Hematopoietic multipotent progenitor cell (in vitro differentiated cells): ENCODE measurements around the gene SUSD4. TPM values are rescaled to one million over a fixed set of nuclear protein-coding genes. Genes with fewer than 3 reads are reported as not detected.

Experiments
- DNase-seq, 3 donors: peaks; one replicate each; pipeline ENCODE4 v3.0.0-alpha.2; 2011 to 2015; ENCODE audit warnings: low read depth in 2 of 3, low spot score in 2 of 3
- total RNA-seq: library from RNA; depleted of rRNA; stranded (reverse); fragments of >200 nt; gene quantifications from one replicate; pipeline ENCODE4 v1.2.3, GENCODE V29; 2012

Gene SUSD4
- total RNA-seq, 1 donor = not detected

DNA sequence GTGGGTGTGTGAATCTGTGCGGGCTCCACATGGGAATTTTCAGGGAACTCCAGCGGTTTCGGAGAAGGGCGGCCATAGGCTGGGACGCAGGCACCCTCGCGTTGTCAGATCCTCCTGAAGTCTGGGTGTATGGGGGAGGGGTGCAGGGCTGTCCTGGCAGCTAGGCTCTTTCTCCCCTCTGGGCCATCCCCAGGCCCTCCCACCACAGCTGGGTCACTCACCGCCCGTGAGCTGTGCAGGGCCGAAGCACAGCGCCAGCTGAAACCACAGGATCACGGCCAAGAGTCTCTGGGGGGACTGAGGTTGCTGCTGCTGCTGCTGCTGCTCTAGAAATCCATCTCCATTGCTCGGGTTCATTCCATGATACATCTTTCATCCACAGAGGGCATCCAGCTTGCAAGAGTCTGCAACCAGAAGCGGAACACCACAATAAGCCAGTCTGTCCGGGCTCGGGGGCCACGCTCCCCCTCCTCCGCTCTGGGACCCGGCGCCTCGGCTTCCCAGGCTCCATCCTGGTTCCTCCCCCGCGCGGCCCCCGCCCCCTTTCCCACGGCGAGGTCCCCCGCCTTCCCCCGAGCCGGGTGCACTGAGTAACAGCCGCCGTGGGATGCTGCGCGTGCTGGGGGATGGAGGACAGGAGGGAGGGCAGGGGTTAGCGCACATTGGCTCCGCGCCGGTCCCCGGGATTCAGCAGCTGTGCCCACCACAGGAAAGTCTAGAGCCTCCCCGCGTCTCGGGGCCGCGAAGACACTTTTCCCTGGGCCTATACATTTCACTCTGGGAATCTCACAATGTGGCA lies 720 bp downstream of the SUSD4 start:
- peak in 2 of 3 donors; percentile 9 to 27 for DNase-seq

DNA sequence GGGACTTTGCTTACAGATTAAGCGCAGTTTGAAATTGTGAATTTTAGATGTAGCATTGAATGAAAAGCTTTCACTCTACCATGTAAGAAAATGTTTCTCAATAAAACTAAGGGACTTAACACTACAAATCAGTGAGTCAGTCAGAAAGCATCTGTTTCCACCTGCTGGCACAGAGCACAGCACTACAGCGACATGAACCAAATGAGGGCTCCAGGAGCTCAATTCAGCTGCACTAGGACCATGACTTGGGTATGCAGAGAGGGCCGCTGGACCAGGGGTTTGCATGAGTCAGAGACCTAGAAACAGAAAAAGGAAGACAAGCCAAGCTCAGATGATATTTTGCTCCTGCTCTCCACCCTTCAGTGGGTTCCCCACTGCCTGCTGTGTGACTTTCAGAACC lies 5.2 kb downstream of the SUSD4 start:
- DNase-seq = peak in 1 of 3 donors; percentile 7

DNA sequence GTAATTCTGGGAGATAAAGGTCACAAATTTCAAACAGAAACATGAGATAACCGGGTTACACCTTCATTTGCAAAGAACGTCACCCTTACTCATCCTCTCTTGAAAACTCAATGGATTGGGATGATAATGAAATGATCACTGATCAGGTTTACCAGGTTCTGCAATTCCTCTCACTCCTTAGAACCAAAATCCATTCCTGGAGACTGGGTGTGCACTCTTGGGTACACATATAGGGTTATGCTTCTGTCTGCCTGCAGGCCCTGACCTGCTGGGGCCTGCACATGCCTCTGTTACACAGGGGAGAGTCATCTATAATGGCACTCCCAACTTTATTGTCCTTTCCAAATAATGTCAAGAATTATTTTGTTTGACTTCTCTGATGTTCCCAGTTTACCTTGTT lies 8.3 kb downstream of the SUSD4 start:
- no peak for DNase-seq

DNA sequence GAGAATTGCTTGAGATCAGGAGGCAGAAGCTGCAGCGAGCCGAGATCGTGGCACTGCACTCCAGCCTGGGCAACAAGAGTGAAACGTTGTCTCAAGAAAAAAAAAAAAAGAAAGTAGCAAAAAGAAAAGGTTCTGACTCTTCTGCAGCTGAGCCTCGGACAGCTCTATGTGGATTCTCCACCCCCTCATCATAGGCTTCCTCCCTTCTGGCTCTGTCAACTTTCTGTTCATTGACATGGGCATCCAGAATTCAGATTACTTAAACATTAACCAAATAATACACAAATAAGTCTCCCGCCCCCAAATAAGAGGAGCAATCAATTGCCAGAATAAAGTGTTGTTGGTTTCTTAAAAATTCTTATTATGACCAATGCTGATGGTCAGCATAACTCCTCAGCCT lies 10.0 kb downstream of the SUSD4 start:
- no peak for DNase-seq

DNA sequence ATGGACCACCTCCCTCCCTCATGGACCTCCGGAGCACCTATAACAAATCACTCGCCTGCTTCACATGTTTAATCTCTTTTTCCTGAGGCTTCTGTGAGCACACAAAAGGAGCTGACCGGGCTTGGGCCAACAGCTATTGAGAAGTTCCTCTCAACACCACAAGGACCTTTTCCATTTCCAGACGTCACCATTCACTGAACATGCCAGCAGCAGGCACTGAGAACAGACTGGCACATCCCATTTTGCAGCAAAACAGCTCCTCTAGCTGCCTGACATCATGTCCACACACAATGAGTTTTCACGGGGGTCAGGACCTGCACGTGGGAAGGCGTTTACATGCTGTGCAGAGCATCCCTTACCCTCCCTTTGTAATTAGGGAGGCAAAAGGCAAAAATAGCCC lies 11.0 kb downstream of the SUSD4 start:
- DNase-seq = no peak

DNA sequence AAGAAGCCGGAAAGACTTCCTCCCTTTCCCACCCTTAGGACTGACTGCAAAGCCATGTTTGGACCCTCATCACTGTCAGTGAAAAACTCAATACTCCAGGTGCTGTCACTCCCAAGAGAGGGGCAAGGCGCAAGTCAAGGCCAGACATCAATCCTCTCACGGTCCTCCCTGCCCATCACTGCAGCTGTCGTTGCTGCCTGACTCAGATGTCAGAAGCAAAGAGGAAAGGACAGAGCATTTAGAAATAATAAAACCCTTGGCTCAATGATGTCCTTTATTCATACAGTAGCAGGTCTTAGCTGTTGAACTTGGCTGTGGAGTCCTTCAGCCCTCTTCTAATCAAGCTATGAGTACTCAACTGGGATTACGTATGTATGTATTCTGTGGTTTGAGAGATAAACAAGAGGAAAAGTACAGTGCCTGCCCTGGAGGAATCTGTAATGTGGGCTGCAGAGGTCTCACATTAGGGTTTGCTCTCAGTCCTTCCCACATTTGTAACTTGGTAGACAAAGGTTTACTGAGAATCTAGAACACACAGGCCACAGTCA lies 13.5 kb downstream of the SUSD4 start:
- no peak for DNase-seq

DNA sequence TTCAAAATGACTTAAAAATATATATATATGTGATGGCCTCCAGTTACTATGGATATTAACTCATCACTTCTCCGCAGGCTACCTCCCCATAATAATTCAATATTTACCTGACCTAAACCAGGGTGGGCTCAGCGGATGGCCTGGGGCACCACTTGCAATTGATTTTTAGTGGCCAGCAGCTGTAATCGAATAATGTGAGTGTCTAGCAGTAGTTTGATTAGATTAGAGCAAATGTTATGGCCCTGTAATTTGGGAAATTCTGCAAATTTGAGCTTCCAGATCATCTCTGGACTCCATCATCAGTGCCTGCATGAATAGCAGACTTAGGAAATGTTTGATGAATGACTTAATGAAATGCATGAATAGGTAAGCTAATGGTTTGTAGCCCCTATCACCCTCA lies 14.7 kb downstream of the SUSD4 start:
- no peak for DNase-seq

DNA sequence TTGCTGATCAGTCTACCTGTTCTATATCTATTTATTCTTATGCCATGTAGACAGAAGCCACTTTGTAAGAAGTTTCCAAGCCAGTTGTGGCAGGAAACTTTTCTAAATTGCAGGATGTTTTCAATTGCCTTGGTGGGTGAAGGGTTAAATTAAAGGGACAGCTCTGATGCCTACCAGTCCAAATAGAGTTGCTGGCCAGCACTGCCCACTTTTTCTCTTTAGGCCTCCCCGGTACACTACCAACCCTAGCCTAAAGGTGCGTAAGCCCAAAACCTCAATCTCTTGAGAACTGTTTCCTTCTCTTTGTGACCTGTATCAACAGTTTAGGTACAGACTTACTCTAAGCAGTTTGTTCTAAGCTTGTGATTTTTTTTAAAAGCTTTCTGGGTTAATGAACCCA lies 15.5 kb downstream of the SUSD4 start:
- DNase-seq = no peak

DNA sequence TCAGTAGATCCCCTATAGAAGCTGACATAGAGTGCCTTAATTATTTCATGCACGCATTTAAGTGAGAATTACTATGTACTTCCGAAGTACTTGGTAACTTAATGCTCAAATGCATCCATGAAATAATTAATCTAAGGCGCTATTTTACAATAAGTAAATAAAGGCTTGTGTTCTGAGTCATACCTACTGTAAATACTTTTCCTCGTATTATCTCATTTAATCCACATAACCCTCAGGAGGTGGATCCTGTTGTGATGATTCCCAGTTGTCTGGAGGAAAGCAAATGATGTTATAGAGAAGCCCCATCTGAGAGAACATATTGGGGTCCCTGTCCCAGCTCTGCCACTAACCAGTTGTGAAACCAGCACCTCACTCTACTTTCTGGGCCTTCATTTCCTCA lies 16.4 kb downstream of the SUSD4 start:
- no peak for DNase-seq

DNA sequence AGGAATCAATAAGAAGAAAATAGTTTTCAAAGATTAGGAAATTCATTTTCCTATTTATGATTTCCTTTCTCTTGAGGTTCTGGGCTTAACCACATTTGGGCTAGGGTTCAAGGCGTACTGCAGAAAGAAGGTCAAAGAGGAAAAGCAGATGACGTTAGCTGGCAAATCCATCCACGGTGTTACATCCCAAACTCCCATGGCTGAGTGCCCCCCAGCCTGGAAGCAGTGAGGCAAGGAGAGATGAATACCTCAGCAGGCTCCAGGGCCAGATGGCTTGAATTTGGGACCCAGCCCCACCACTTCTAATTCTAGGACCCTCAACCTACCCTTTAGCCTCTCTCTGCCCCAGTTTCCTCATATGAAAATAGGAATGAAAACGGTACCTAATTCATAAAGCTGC lies 17.7 kb downstream of the SUSD4 start:
- no peak for DNase-seq

DNA sequence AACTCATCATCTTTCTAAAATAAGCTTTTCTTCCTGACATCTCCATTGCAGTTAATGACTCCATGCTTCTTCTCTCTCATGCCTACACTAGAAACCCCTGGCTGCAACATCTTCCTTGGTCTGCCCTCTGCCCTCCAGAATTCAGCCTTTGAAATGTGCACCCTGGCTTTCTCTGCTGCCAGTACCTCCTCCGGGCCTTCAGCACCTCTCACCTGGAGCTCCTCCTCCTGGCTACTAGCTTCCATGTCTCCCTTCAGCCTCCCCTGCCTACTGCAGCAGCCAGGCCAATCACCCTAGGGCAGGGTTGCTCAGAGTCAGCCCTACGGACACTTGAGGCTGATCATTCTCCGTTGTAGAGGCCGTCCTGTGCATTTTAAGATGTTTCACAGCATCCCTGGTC lies 18.3 kb downstream of the SUSD4 start:
- DNase-seq = no peak

DNA sequence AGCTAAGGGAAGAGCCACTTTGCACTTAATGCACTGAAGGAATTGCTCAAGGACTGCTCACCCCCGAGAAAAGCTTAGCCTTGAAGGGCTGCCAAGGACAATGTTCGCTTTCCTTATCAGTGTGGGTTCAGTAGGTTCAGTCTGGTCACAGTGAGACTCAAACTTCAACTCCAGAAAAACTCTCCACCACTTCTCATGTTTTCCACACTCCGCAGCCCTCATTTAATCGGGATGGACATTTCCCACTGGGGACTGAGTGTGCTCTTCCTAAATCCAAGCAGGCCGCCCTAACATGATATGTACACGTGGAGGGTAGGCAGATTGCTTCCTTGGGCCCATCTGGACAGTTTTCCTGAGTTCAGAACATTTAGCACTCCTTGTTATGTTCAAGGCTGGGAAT lies 19.5 kb downstream of the SUSD4 start:
- no peak for DNase-seq

DNA sequence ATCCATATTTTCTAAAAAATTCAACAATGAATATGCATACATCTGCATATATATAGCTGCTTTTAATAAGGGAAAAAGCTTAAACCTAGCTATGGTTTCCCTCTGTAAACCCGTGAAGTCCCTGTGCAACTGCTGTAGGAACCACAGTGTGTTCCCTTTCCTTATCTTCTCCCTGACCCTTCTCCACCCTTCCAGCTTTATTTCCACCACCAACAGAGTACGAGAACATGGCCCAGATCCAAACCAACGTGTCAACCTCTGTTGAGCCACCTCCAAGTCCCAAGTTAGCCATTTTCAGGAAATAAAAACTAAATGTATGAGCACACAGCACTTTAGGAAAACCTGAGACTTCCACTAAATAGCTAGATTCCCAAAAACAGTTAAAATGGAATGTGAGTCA lies 20.3 kb downstream of the SUSD4 start:
- no peak for DNase-seq

DNA sequence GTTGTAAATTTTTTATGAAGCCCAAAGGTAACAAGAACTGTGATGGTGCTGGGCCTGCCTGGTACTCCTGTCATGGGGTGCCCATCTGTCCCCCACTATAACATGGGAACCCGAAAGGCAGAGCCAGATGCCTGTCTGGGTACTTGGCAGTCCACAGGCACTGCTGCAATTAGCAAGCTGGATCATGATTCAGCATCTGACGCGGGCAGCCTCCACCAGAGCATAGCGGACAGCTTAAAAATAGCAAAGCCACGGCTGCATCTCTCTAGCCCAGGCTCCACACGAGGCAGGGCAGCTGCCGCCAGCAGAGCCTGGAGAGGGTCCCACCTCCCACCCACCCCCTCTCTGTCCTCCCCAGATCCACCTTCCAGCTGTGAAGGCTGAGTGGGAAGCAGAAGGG lies 22.9 kb downstream of the SUSD4 start:
- DNase-seq = peak in 1 of 3 donors; percentile 15

DNA sequence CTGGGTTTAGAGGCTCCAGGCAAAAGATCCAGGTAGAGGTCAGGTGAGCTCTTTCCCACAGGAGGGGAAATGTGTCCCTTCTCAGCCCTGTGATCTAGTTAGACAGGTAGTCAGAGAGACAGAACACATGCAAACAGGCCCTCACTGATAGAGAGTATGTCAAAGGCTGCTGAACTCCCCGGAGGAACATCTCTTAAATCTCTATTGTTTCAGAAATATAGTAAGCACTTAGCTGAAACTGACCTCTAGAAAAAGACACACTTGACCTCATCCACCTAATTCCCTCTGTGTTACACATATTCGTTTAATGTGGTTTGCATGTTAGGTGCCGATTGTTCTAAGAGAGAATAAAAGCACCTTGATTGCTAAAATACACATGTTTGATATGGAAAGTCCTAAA lies 23.3 kb downstream of the SUSD4 start:
- no peak for DNase-seq

DNA sequence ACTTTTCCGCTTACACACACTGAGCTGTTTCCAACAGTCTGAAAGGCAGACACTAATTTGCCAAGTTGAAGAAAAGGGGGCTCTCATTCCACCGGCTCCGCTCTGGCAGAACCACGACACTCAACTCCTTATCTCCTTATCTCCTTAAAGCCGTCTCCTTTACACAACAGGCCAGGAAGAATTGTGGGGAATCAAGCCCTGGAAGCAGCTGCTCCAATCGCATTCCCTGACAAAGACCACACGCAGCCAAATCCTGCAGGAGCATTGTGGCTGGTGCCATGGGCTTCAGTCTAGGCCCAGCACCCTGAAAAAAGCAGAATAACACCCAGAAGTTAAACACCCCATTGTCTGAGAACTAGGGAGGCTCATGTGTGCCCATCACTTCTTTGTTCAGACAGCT lies 24.1 kb downstream of the SUSD4 start:
- no peak for DNase-seq

DNA sequence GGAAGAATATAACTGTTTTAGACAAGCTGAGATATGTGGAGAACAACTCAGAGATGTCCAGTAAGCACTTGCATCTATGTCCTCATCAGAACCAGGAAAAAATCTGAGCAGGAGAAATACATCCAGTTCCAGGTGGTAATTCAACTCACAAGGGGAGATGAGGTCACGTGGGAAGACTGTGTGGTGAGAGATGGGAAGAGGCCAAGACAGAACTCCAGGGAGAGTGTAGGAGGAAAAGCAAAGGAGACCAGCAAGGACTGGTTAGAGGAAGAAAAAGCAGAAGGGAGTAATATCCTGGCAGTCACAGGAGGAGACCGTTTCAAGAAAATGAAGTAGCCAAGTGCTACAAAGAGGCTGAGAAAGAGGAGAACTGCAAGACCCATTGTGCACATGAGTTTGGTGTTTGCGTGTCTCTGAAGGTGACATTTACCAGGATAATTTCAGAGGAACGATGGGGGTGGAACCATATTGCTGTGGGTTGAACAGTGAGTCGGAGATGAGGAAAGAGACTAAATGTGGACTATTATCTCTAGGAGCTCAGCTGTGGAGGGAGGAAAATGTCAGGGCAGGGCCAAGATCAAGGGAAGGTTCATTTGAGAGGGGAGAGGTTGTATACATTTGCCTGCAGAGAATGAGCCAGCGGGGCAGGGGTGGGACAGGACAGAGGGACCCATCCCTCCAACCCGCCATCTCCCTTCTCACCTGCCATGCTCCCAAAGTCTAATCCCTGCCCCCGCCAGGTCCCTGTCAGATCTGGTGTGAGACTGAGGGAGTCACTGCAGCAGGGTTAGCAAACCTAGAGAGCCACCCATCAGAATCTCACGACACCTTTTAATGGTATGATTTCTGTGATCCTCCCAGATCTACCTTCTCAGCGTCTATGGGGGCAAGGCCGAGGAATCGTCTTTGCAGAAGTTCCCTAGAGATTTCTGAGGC lies 24.9 kb downstream of the SUSD4 start:
- no peak for DNase-seq

DNA sequence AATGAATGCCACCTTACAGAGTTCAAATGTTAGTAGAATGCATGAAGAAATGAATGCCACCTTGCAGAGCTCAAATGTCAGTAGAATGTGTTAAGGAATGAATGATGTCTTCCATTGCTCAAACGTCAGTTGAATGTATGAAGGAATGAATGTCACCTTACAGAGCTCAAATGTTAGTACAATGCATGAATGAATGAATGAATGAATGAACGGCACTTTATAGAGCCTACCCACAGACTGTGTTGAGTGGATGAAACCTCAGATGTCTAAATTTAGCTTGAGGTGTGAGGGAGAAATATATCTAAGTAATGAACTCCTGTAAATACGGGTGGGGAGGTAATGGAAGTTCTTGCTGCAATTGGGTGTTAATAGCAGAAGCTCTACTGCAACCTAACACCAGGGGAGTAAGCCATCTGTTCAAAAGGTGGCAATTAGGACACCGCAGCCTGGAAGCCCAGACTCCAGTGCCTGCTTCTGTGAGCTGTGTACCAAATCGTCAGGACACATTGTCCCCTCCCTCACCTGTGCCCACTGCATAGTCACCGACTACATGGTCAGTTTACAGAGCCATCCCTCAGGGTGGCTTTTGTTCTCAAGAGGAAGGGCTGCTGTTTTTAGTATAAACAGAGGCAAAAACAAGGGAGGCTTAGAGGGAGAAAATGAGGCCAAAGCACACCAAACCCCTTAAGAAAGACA lies 26.7 kb downstream of the SUSD4 start:
- DNase-seq = no peak

DNA sequence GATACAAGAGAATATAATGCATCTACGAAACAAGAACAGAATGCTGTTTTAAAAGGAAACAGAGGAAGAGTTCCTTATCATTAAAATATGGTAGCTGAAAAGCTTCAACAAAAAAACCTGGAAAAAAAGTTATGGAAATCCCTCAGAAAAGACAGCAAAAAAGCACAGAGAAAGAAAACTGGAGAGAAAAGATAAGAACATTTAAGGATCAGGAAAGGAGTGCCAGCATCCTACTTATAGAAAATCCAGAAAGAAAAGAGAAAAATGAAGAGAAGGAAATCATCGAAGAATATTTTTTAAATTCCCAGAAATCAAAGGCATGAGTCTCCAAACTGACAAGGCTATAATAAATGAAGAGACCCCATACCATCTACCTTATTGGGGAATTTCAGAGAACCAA lies 29.8 kb downstream of the SUSD4 start:
- DNase-seq = no peak

DNA sequence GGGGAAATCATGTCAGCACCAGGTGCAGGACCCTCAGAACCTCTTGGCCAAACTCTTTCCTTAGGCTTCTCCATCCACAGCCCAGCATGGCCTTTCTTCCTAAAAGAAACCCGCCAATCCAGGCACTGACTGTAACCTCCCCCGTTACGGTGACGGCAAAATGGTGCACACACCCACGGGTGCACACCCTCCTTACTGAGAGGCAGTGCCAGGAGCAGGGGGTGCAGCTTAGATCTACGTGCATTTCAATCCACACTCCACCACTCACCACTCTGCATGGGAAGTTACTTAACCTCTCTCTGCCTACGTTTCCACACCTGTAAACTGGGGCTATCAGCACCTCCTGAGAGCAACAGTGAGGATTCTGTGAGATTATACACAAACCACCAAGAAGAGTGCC lies 31.0 kb downstream of the SUSD4 start:
- no peak for DNase-seq

DNA sequence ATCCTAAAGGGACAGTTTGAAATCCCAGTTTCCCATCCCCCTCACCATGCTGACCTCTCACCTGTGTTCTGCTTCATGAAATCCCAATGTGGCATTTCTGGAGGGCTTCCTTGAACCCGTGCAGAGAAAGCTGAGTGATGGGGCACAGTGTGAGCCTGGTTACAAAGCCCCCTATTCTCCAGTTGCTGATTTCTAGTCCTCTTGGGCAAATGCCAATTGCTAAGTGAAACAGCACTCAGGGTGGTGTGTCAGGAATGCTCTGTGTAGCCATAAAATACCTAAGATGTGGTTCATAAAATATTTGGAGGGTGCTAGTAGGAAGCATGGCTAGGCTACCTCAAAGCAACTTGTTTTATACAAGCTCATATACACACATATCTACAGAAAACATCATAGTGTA lies 32.0 kb downstream of the SUSD4 start:
- no peak for DNase-seq
